GM11168 (cell line): Measurements from ENCODE around the gene ARHGAP19.

Experiments
- in situ Hi-C: fragments of 300-500 bp; cut with MboI; formaldehyde crosslinking; loops from one replicate; pipeline ENCODE4 v1.12.0; 2022; ENCODE audit warnings: low sequenced_read_pairs; ENCODE audit not compliant: unreplicated experiment

Gene ARHGAP19

GRCh38 chr10:97178074-97178473, 114.4 kb downstream of the ARHGAP19 start:
- in situ Hi-C loops, result no loop called here

- in situ Hi-C loops, result no loop called here
Measured at GRCh38 chr10:97176226-97176625, 116.2 kb downstream of the ARHGAP19 start.

- in situ Hi-C loops, result no loop called here
Measured at GRCh38 chr10:97175586-97175985, 116.9 kb downstream of the ARHGAP19 start.

- in situ Hi-C loops, result no loop called here
Measured at GRCh38 chr10:97174941-97175340, 117.5 kb downstream of the ARHGAP19 start.

GRCh38 chr10:97174276-97174775, 118.1 kb downstream of the ARHGAP19 start:
- in situ Hi-C loops, result no loop called here

GRCh38 chr10:97173036-97173435, 119.4 kb downstream of the ARHGAP19 start:
- in situ Hi-C loops, result no loop called here
